ENCODE results near the gene THSD1.
A peak's percentile ranks its signal among the peaks of the same experiment; 100 is the strongest.
"Not testable (repeated sequence)": the region's sequence is repeated elsewhere in the genome, so short reads cannot be mapped to it uniquely, and the experiment has no call there.

THSD1 gene

DNA sequence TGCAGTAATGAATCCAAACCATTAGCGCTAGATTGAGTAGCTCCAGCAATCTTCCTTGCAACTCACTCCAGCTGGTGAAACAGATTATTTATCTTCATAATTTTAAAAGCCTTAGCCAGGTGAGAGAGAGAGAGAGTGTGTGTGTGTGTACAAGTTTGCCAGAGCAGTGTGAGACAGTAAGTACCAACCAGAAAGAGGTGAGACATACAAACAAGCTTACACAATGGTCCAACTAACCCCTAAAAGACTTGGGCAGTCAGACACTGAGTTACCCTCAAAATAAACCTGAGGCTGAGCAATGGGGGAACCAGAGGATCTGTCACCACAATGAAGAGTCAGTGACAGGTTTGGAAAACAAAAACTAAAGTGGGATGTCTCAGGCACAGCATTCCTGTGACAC is 8.1 kb upstream of the THSD1 start:
- H3K4me3 ChIP-seq (ENCODE audit: low read depth, low read length), result no peak overlapping the region
- DNase-seq (ENCODE audit: low read depth), result no peak

GRCh38 chr13:52412128-52412527 is 6.2 kb upstream of the THSD1 start:
- H3K4me3 ChIP-seq (ENCODE audit: low read depth, low read length), result no peak overlapping the region
- DNase-seq (ENCODE audit: low read depth), result no peak

DNA sequence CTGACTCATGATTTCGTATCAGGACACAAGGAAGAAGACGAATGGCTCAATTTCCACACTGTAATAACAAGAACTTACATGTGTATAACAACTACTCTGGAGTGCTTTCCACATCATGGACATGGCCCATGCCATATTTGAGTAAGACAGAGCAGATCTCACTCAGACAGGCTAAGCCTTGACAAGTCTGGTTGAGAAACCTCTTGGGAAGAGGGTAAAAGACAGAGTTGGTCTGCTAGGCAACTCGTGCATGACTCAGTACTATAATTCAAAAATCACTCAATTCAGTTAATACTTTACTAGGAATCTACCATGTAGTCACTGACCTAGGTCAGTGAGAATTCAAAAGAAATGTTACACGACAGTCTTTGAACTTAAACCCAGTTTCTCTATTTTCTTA is 5.7 kb upstream of the THSD1 start:
- H3K4me3 ChIP-seq (ENCODE audit: low read depth, low read length), result no peak overlapping the region
- DNase-seq (ENCODE audit: low read depth), result peak; percentile 92

DNA sequence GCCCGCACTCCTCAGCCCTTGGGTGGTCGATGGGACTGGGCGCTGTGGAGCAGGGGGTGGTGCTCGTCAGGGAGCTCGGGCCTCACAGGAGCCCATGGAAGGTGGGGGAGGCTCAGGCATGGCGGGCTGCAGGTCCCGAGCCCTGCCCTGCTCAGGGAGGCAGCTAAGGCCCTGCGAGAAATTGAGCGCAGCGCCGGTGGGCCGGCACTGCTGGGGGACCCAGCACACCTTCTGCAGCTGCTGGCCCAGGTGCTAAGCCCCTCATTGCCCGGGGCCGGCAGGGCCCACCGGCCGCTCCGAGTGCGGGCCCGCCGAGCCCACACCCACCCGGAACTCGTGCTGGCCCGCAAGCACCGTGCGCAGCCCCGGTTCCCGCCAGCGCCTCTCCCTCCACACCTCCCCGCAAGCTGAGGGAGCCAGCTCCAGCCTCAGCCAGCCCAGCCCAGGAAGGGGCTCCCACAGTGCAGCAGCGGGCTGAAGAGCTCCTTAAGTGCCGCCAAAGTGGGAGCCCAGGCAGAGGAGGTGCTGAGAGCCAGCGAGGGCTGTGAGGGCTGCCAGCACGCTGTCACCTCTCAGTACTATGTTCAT is 2.2 kb upstream of the THSD1 start:
- not testable (repeated sequence) for DNase-seq (ENCODE audit: low read depth); H3K4me3 ChIP-seq (ENCODE audit: low read depth, low read length)

DNA sequence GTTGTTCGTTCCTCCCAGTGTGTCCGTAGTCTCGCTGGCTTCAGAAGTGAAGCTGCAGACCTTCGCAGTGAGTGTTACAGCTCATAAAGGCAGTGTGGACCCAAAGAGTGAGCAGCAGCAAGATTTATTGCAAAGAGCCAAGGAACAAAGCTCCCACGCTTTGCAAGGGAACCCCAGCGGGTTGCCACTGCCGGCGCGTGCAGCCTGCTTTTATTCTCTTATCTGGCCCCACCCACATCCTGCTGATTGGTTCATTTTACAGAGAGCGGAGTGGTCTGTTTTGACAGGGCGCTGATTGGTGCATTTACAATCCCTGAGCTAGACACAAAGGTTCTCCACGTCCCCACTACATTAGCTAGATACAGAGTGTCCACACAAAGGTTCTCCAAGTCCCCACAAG is 1.5 kb upstream of the THSD1 start:
- DNase-seq (ENCODE audit: low read depth); H3K4me3 ChIP-seq (ENCODE audit: low read depth, low read length): not testable (repeated sequence)

DNA sequence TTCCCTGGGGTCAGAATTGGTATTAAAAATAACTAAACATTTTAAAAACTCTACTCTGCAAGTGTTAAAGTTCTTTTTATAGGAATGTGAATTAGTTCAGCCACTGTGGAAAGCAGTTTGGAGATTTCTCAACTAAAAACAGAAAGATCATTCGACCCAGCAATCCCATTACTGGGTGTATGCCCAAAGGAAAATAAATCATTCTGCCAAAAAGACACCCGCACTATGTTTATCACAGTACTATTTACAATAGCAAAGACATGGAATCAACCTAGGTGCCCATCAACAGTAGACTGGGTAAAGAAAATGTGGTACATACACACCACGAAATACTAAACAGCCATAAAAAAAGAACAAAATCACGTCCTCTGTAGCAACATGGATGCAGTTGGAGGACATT is 657 bp upstream of the THSD1 start:
- no peak for DNase-seq (ENCODE audit: low read depth)
- peak overlapping the region; percentile 78 for H3K4me3 ChIP-seq (ENCODE audit: low read depth, low read length)

DNA sequence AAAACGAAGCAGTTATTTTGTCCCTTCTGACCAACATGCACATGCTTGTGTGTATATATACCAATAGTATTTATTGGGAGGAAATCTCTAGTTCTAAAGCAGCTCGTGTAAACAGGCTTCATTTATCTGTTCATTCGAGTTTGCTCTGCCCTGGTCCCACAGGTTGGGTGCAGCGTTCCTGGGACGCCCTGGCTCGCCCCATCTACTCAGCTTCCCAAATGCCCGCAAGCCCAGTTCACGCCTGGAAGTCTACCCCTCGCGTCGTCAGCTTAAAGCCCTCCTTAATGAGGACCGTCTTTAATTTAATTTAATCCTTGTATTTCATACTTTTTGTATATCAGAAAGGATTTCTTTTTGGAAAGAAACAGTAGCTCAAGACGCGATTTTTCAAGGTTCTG is 604 bp downstream of the THSD1 start:
- no peak for DNase-seq (ENCODE audit: low read depth)

GRCh38 chr13:52399708-52400107 is 6.3 kb downstream of the THSD1 start:
- no peak overlapping the region for H3K4me3 ChIP-seq (ENCODE audit: low read depth, low read length)
- no peak for DNase-seq (ENCODE audit: low read depth)

More for the DNA sequence above, 604 bp downstream of the THSD1 start:
- H3K4me3 ChIP-seq (ENCODE audit: low read depth, low read length), result peak overlapping the region; percentile 78

GRCh38 chr13:52399046-52399445 is 6.9 kb downstream of the THSD1 start:
- H3K4me3 ChIP-seq (ENCODE audit: low read depth, low read length), result no peak overlapping the region
- DNase-seq (ENCODE audit: low read depth), result no peak

DNA sequence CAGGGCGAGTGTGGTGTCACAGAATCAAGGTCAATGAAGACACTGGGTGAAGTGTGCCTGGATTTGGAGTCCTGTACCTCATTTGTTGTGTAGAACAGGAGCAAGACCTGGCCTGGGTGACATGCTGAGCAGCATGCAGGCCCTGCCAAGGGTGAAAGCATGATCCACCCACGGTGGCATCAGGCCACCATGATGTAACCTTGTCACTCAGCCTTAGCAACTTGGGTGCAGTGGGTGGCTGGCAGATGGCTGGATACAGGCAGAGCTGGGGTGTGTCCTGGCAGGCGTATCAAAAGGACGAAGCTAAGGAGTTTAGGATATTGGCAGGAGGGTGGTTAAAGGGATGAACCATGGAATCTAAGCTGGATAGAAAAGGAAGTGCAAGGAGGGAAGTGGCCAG is 10.3 kb downstream of the THSD1 start:
- H3K4me3 ChIP-seq (ENCODE audit: low read depth, low read length), result no peak overlapping the region
- no peak for DNase-seq (ENCODE audit: low read depth)

GRCh38 chr13:52394586-52394985 is 11.4 kb downstream of the THSD1 start:
- H3K4me3 ChIP-seq (ENCODE audit: low read depth, low read length), result no peak overlapping the region
- DNase-seq (ENCODE audit: low read depth), result no peak

GRCh38 chr13:52393572-52394357 is 12.2 kb downstream of the THSD1 start:
- no peak overlapping the region for H3K4me3 ChIP-seq (ENCODE audit: low read depth, low read length)
- no peak for DNase-seq (ENCODE audit: low read depth)

DNA sequence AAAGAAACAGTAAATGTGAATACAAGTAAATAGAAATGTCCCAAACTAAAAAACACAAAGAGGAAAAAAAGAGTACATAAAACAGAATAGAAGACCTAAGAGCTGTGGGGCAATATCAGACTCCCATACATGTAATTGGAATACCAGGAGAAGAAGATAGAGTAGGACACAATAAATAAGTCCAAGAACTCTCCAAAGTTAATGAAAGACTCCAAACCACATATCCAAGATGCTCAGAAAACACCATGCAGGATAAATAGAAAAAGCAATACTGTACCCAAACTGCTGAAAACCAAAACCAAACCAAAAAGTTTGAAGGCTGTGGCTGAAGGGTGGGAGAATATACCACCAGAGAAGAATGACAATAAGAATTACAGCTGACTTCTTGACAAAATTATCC is 18.3 kb downstream of the THSD1 start:
- H3K4me3 ChIP-seq (ENCODE audit: low read depth, low read length), result no peak overlapping the region
- DNase-seq (ENCODE audit: low read depth), result no peak

DNA sequence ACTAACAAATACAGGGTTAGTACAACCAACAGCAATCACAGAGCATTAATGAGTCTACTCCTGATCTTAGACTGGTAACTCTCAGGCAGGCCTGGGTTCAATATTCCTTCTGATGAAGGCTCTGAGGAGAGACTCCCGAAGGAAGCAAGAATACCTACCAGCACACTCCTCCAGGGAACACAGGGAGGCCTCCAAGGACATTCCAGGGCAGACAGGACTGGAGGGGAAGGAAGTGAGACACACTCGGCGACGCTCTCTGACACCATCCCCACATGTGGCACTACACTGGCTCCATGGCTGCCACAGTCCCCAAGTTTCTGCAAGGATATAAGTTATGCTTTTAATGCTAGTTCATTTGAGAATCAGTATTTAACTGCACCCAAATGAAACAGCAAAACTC is 20.1 kb downstream of the THSD1 start:
- DNase-seq (ENCODE audit: low read depth), result no peak
- no peak overlapping the region for H3K4me3 ChIP-seq (ENCODE audit: low read depth, low read length)

DNA sequence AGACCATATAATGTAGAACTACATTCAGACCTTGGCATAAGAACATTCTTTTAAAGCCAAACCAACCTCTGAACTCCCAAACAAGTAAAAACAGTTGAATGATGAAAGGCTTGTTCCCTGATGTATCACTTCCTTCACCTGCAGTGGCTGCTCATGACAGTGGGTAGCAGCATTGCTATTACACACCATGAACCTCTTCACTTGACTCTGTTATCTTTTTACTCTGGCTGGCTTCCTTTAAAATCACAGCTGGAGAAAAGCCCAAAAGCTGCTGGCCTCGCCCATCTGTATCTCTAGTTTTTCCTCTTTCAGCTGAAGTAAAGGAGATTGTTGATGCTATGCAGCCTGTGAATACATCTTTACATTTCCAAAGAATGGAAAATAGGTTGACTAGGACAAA is 22.6 kb downstream of the THSD1 start:
- no peak for DNase-seq (ENCODE audit: low read depth)
- no peak overlapping the region for H3K4me3 ChIP-seq (ENCODE audit: low read depth, low read length)

DNA sequence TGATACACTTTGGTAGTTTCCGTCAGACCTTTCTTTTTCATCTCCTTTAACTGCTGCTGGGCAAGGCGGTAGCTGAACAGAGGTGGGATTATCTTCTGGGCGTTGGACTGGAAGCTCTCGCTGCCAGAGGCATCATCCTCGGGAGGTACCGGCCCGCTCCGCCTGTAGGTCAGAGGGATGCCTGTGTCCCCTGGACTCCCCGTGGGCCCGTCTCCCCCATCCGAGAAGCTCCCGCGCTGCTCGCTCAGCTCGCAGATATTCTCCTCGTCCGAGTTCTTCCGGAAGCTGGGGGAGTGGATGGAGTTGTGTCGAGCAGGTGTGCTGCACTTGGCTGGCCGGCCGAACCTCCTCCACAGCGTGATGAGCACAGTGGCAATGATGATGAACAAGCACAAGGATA is 27.7 kb downstream of the THSD1 start:
- no peak for DNase-seq (ENCODE audit: low read depth)
- H3K4me3 ChIP-seq (ENCODE audit: low read depth, low read length), result no peak overlapping the region

DNA sequence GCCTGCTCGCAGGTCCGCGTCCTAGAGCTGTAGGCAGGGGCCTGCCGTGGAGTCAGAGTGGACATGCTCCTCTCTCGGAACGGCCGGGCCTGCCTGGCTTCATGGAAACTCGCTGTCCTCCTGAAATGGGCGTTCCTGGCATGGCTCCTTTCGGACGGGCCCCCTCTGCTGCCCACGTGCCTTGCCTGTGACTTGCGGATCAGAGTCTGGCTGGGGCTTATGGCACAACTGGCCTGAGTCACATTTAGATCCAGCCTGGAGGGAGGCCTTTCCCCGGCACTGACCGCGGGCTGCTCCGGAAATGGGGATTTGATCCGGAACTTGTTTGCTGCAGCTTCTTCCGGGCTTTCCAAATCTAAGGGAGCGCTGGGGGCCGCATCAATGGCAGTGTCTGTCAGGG is 28.1 kb downstream of the THSD1 start:
- H3K4me3 ChIP-seq (ENCODE audit: low read depth, low read length), result no peak overlapping the region
- DNase-seq (ENCODE audit: low read depth), result no peak

DNA sequence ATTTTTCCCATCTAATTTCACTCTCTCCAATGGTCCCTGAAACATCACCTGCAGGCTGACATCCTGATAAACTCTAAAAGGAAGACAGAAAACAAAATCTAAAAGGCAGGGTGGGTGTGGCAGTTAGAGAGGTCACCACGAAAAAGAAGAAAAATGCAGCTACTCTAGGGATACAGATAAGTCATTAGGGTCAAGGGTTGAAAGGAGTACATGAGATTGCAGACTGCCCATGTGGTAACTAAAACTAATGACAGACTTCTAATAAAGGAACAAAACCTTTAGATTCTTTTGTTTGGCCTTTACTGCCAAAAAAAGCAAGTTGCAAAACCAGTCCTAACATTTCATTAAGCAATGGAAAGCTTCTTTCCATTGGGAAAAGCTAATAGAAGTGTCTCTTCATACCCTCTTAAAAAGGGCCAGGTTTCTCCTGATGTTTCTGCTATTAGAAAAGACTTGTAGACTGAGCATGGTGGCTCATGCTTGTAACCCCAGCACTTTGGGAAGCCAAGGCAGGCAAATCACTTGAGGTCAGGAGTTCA is 31.0 kb downstream of the THSD1 start:
- DNase-seq (ENCODE audit: low read depth), result no peak

DNA sequence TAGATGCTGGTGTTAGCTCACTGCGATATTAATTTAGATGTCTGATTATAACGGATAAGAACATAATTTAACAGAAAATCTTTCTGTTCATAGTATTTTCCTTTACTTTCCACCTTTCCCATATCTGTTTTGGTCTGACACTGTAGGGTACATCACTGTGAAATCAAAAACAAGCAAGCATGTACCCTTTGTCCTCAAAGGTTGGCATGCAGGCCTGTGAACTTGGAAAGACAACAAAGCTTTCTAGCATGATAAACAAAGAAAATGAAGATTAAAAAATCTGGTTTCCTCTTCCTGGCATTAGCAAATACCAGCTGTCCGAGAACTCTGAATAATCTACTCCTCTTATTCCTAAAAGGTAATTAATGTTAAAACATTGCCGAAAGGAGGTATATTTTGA is 31.6 kb downstream of the THSD1 start:
- no peak overlapping the region for H3K4me3 ChIP-seq (ENCODE audit: low read depth, low read length)
- DNase-seq (ENCODE audit: low read depth), result no peak

More for the DNA sequence above, 31.0 kb downstream of the THSD1 start:
- H3K4me3 ChIP-seq (ENCODE audit: low read depth, low read length), result no peak overlapping the region

DNA sequence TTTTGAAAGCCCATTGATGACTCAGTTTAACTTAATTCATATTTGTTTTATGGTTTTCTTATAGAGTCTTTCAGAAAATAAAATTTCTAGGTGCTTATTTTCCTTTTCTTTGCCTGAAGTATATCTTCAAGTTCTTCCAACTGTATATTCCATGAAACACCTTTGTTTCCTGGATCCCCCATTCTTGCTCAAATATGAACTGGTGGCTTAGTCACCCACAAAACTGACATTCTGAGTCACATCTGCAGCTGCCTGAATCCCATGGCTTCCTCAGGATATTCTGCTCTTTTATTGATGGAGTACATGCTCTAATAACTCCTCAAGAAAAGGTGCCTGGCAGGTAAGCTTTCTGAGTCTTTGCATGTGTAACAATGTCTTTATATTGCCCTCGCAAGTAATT is 32.7 kb downstream of the THSD1 start:
- DNase-seq (ENCODE audit: low read depth); H3K4me3 ChIP-seq (ENCODE audit: low read depth, low read length): not testable (repeated sequence)

GRCh38 chr13:52371736-52372247 is 34.2 kb downstream of the THSD1 start:
- peak; percentile 80 for DNase-seq (ENCODE audit: low read depth)
- H3K4me3 ChIP-seq (ENCODE audit: low read depth, low read length), result no peak overlapping the region

All from skeletal muscle cell (primary cell).